NCI-H146 (cell line): ENCODE data around the gene SYT12.
"Not testable (repeated sequence)": the region's sequence is repeated elsewhere in the genome, so short reads cannot be mapped to it uniquely, and the experiment has no call there.

Source experiments
- DNase-seq: peaks from one replicate; lab custom pipeline; 2025; lab: John Stamatoyannopoulos, UW

The SYT12 gene

DNA sequence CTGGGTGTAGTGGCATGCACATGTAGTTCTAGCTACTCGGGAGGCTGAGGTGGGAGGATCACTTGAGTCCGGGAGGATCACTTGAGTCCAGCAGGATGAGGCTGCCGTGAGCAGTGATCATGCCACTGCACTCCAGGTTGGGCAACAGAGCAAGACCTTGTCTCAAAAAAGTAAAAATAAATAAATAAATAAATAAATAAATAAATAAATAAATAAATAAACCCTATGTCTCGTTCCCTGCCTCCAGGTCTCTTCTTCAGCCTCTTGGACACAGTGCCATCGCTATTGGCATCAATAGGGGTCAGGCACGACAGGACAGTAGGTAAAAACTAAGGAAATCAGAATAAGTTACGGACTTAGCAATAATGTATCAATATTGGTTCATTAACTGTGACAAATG lies 23.4 kb upstream of the SYT12 start:
- DNase-seq, result no peak

DNA sequence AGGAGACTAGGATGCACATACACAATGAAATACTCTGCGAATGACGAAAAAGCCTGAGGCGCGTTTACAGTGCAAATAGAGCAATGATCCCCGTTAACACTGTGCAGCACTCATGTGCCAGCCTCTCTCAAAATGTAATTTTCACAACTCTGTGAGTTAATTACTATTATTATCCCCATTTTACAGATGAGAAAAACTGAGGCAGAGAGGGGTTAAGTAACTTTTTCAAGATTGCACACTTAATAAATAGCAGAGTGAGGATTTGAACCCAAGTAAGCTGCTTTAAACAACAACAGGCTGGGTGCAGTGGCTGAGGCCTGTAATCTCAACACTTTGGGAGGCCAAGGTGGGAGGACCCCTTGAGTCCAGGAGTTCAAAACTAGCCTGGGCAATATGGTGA lies 21.6 kb upstream of the SYT12 start:
- DNase-seq, result no peak

DNA sequence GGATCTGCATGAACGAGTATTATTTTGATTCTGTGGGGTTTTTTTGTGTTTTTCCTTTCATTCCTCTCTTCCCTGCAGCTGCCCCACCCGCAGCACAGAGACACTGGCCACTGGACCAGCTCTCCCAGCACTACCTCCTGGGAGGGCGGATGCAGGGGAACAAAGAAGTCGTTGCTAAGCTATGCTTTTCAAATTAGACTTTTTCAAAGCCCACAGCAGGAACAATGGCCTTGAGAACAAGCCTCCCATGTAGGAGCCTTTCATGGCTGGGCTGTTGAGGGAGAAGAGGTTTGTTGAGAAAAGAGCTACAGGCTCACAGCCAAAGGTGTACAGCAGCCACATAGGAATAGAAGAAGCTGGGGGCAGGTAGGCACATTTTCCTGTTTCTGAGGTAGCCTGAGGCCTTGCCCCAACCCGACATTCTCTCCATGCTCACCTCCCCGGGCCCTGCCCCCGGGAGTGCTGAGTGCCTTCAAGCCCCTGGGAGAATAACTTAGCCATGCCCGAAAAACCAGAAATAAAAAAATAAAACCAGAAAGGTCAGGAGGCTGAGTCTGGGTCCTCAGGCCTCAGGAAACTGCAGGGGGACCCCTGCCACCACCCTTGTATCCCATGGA lies 20.5 kb upstream of the SYT12 start:
- DNase-seq, result peak; percentile 72

DNA sequence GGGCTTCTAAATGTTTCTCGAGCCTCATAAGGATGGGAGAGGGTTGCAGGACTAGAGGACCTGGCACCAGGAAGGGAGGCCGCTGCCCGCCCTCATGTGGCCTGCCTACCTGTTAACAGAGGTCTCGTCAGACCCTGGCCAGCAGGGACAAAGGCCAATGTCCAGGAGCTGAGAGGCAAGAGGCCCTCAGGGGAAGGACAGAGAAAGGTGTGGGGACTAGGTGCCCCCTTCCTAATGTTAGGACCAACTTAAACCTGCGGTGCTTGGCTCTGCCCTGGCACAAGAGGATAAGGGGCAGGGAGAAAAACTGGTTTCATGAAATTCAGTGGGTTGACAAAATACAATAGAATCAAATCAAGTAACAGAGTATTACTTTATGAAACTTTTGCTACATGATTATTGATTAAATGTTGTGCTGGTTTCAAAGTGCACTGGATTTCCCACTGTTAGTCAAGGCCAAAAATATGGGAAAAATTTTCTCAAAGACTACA lies 20.0 kb upstream of the SYT12 start:
- no peak for DNase-seq

DNA sequence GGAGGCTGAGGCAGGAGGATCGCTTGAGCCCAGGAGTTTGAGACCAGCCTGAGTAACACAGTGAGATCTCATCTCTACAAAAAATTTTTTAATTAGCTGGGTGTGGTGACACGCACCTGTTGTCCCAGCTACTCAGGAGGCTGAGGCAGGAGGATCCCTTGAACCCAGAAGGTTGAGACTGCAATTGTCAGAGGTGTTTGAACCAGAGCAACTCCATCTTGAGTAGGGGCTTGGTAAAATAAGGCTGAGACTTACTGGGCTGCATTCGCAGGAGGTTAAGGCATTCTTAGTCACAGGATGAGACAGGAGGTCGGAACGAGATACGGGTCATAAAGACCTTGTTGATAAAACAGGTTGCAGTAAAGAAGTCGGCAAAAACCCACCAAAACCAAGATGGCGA lies 17.7 kb upstream of the SYT12 start:
- not testable (repeated sequence) for DNase-seq

DNA sequence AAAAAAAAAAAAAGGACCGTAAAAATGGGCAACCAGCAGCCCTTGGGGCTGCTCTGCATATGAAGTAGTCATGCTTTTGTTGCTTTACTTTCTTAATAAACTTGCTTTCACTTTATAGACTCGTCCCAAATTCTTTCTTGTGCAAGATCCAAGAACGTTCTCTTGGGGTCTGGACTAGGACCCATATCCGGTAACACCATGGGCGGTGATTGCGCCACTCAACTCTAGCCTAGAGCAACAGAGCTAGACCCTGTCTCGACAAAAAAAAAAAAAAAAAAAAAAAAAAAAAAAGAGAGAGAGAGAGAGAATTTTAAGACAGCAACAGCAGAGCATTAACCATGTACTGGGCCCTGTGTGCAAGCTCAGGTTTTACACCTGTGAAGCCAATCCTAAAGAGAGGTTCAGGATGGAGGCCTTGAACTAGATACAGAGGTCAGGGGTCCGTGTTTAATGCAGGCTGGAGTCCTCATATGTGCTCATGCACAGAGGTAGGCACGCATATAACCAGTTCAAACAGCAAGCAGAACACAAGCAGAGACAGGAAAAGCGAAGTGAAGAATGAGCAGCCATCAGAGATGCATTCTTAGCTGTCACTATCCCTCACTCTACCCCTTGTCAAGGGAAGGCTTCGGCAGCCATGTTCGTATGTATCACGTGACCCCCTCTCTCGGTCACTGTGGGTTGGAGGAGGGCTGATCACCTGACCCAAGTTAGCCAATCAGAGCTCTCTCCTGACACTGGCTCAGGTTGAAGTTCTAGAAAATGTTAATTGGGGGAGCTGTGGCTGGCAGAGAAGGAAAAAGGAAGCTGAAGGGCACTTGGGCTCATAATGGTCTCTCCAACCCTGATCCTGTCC lies 16.7 kb upstream of the SYT12 start:
- no peak for DNase-seq

DNA sequence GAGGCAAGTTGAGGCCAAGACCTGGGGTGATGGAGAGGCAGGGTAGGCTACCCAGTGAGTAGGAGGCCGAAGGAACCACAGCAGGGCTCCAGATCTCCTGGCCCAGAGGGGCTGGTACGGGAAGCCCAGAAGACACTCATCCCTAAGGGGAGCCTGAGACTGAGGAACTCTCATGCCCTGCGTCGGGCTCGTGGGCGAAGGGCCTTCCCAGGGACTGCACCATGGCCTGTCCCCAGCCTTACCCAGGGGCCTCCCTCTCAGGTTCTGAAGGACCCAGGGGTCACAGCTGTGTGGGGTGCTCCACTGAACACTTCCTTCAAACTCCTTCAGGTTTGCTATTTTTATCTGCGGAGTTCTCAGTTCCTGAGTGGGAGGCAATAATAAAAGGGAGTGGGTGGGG lies 15.8 kb upstream of the SYT12 start:
- no peak for DNase-seq

DNA sequence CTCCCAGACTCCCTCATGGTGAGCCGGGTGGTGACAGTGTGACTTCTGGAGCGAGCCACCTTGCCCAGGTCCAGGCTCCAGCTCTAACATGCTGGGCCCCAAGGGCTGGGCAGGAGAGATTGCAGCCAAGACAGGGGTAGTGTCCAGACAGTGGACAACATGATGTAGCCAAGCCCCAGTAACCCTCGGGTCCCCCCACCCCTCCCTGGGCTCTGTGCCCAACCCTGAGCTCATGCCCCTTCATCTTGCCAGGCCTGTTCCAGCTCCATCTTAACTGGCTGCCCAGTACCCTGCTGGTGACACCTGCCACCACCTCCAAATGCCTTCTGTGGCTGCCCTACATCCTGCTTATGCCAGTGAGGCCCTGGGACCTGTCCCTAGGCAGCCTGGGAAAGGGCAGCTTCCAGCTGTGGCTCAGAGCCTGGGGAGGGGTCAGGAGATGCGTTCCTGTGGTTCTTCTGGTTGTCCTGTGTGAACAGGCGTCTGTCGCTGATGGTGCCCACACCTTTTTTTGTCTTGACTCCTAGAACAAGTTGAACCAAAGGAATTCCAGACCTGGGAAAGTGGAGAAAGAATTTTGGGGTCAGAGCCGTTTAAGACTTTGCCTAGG lies 12.5 kb upstream of the SYT12 start:
- DNase-seq, result no peak

DNA sequence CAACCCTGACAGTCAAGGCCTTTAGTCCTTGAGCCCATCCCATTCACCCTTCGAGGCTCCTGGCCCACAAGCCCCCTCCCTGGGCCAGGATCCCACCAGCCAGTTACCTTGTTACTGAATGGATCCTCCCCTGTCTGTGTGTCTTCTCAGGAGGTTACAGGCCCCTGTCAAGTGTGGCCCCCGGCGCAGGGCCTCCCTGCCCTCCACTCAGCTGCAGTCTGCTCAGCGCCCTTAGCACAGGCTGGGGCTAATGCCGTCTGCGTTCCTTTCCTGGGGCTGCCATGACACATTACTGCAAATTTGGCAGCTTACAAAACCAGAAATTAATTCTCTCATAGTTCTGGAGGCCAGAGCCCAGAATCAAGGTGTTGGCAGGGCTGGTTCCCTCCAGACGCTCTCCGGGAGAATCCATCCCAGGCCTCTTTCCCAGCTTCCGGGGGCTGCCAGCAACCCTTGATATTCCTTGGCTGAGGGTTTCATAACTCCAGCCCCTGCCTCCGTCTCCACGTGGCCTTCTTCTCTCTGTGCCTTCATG lies 9.4 kb upstream of the SYT12 start:
- no peak for DNase-seq

DNA sequence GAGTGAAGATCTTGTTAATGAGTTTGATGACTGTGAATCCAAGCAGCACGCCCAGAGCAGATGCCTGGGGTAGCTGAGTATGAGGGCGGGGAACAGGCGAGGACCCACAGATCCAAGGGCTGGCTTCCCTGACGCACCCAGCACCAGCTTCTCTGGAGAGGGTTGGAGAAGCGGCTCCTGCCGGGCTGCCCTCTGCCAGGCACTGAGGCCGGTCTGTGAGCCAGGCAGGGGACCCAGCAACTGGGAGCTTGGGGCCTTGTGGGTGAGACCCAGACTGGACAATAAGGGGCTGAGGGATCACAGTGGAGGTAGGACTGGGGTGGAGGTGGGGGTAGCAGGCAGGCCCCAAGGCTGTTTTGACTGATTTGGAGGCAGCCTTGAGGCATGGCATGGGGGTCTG lies 8.6 kb upstream of the SYT12 start:
- no peak for DNase-seq

DNA sequence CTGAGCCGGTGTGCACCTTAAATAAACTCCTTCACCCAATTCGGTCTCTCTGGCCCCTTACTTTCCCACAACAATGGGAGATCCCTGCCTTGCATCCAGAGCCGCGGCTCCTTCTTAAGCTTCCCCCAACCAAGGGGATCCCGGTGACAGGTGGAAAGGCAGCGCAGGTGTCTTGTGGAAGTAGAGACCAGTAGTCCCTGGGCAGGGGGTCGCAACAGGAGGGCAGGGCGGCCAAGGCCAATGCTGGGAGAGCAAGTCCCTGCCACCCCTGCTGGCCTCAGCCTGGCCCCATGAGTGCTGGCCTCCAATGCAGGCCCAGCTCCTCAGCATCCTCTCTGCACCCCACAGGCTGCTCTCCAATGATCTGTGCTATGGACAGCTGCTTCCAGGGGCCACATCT lies 7.9 kb upstream of the SYT12 start:
- DNase-seq, result no peak

DNA sequence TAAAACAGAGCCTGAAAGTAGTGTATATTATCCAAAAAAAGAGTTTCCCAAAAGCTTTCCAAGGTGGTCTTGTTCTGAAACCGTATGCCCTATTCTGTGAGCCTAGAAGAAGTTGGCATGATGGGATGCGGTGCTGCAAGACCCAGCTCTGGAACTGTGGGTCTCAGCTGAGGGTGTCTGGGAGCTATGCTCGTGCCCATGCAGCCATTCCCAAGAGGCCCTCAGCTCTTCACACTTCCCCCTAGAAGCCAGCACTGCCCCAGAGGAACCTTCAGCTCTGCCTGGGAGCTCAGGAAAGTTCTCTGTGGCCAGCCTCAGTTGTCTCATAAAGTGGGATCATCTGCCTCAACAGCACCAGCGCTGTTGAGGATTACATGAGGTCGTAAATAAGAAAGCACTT lies 6.4 kb upstream of the SYT12 start:
- DNase-seq, result no peak

DNA sequence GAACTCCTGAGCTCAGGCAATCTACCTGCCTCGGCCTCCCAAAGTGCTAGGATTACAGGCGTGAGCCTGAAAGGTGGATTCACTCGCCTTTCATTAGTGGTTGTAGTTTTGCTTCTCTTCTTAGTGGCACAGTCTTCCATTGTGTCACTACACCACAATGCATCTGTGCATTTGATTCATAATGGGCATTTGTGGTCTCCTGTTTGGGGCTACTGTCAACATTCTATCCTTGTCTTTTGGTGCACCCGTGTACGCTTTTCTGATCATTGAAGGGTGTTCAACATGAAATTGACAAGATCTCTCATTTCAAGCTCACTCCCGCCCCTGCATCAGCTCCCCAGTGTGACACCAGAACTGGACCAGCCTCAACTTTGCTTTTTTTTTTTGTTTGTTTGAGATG lies 2.0 kb upstream of the SYT12 start:
- no peak for DNase-seq

DNA sequence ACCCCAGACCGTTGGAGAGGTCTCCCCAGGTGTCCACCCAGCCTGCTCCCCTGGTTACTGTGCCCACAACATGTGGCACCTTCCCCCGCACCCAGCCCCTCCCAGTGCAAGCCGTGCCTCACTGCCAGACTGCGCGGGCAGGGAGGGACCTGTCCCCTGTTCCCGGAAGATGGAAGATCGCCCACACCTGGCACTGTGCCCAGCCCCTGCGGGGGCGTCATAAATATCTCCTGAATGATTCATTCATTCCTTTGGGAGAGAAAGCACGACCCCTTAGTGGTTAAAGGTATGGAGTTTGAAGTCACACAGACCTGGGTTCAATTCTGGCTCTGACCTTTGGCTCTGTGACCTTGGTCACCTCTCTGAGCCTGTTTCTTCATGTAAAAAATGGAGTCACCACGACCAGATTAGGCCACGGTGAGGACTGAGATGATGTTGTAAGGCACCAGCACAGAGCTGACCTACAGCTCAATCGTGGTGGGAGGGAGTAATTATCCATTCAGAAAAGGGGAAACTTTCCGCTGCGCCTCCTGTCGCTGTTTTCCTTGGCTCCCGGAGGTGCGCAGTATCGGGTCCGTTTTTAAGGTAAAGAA lies 497 bp upstream of the SYT12 start:
- peak; percentile 50 for DNase-seq

DNA sequence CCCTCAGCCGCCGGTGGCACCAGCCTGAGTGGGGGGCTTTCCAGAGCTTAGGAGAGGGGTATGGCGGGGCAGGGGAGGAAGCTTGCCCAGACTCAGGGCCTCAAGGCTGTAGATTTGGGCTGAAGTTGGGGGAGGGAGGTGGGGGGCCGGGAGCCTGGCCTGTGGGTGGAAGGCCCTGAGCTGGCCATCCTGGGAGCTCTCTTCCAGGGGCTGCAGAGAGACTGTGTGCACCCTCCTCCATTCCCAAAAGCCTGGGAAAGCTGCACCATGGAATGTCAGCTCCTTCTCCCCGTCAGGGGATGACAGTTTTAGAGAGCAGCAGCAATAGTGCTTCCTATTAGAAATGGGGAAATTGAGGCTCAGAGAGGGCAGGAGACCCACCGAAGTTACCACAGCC lies 1.0 kb downstream of the SYT12 start:
- no peak for DNase-seq

DNA sequence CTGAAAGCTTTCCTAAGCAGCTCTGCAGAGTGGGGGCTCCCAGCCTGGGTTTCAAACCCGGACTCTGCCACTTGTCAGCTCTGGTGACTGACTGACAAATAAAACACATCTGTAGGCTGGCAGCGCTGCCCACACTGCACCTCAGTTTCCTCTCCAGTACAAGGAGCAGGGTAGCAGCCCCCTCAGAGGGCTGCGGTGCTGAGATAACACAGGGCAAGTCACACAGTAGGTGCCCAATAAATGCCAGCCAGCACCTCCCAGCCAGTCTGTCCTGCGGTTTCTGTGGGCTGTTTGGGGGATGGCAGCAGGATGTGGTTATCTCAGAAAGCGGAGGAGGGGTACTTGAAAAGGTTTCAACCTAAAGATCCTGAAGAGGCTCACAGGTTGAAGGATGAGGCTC lies 1.5 kb downstream of the SYT12 start:
- no peak for DNase-seq

DNA sequence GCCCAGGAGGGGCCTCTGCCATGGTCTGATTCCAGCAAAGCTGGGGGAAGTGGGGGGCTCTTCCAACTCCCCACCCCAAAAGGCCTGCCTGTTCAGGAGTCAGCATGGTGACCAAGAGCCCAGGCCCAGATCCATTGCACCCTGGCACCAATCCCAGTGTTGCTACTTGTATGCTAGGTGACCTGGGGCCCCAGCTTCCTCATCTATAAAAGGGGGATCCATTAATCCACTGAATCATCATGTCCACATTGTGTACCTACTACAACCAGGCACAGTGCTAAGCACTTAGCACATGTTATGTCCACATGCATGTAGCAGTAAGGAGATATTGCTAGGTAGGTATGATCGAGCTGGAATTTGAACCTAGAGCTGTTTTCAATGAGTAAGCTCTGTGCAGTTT lies 2.0 kb downstream of the SYT12 start:
- no peak for DNase-seq

DNA sequence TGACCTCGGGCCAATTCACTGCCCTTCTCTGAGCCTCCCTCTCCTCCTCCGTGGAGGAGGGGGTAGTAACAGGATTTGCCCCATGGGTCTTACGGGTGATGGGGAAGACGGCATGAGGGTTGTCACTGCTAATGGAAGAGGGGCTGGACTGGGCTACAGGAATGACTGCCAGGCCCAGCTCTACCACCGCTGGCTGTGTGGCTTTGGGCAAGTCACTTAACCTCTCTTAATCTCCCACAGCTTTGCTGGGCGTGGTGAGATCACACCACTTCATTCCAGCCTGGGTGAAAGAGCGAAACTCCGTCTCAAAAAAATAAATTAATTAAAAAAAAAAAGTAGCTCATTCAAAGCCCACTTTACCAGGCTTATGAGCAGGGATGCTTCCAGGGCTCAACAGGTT lies 2.8 kb downstream of the SYT12 start:
- DNase-seq, result no peak

DNA sequence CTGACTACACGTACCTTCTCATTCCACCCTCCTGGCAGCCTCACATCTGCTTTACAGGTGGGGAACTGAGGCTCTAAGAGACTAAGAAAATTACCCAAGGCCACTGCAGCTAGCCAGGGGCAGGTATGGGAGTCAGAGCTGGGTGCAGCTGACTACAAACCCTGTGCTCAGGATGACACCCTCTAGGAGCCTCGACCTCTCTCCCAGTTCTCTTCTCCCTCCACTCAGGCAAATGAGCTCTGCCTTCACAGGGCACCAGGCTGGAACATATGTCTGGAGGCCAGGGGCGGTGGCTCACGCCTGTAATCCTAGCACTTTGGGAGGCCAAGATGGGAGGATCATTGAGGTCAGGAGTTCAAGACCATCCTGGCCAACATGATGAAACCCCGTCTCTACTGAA lies 4.0 kb downstream of the SYT12 start:
- DNase-seq, result no peak

DNA sequence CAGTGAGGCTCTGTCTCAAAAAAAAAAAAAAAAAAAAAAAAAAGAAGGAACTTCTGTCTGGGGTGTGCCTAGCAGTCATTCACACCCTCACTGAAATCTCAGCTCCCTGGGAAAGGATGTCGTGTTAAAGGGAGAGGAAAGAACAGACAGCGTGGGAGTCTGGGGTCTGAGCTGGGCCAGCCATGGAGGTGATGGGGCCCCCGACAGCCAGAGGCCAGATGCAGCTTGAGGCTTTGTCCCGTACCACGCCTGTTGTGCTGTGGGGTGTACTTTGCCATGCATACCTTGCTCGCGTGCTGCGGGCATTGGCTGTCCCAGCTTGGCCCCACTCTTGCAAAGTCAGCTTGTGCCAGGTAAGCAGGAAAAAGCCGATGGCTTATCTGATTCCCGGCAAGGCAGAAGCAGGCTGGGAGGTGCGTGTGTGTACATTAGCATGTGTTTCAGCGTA lies 4.6 kb downstream of the SYT12 start:
- DNase-seq, result no peak

DNA sequence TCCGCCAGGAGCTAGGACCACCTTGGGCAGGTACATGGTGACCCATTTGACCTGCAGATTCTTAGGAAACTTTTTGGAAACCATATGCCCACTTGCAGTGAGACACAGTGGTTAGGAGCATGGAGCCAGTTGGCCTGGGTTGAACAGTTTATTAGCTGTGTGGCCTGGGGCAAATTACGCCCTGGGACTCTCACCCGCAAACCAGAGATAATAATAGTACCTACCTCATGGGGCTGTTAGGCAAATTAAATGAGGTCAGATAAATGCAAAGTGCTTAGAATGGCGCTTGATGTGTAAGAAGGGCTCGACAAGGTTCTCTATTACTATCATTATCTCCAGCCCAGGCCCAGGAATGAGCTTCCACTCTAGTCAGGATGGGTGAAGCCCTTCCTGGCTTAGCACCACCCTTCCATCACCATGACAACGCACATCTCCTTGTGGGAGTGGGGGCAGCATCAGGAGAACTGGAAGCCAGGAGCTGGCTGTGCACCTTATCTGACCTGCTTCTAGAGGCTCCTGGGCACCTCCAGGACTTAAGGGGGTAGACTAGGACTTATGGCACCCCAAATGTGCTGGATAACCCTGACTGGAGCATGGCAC lies 5.1 kb downstream of the SYT12 start:
- peak; percentile 21 for DNase-seq

DNA sequence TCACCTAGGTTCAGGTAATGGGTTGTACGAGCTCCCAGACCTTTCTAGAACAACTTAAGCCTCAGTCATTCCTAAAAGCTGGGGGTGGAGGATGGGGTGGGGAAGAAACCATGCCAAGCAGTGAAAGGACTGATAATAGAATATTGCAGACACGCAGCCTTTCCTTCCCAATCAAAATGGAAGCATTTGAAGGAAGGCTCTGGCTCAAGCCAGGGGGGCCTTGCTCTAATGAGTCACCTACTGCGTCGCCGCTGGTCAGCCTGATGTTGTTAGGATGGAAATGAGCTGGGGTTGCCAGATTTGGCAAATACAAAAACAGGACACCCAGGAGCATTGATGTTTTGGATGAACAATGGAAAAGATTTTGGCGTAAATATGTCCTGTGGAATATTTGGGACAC lies 6.2 kb downstream of the SYT12 start:
- no peak for DNase-seq
